ENCODE measurements around the gene EHF. TPM values are rescaled to one million over a fixed set of nuclear protein-coding genes. Genes with fewer than 3 reads are reported as not detected.

EHF gene
- total and polyA plus RNA-seq, 9 of the 15 experiments (the other 6 are each of a cell fraction or from before 2014, with no cell fraction given): 0.04 to 0.54 (median 0.37) TPM

GRCh38 chr11:34609187-34609751 is 11.6 kb upstream of the EHF start (continued):
- TF ChIP-seq CREB5 (CRISPR knock-in tag; IDR thresholded peaks at IDR 0.05): no peak
- TF ChIP-seq BHLHE40 (IDR thresholded peaks at IDR 0.05; ENCODE audit: low read length): no peak
- TF ChIP-seq MAX (CRISPR knock-in tag; IDR thresholded peaks at IDR 0.05): no peak
- no peak for TF ChIP-seq FOS (IDR thresholded peaks at IDR 0.05; ENCODE audit: extremely low read depth, insufficient read length)
- TF ChIP-seq CLOCK (CRISPR knock-in tag; IDR thresholded peaks at IDR 0.05; ENCODE audit: borderline replicate concordance): no peak
- TF ChIP-seq REST (IDR thresholded peaks at IDR 0.05; ENCODE audit: borderline replicate concordance): 0 out of 2 replicates have a peak, but pooled peaks have one; percentile 11
- TF ChIP-seq REST (CRISPR knock-in tag; IDR thresholded peaks at IDR 0.05; ENCODE audit: low read depth): no peak

Data from K562 (cell line).